Transverse colon (tissue), 4 donors: Measurements from ENCODE around the gene SIRPB2. TPM values are rescaled to one million over a fixed set of nuclear protein-coding genes. Genes with fewer than 3 reads are reported as not detected.

ENCODE experiments used
- DNase-seq: peaks from one replicate; pipeline ENCODE4 v3.0.0-alpha.2; 2019
- H3K27ac ChIP-seq, 4 donors: fragments of 200-600 bp; sonication (generic); 2 replicates each; pipeline ENCODE4 v1.5.1; 2016 to 2018; ENCODE audit warnings: inconsistent platforms in 4 of 4
- H3K27me3 ChIP-seq: fragments of 200-600 bp; sonication (generic); 2 replicates; pipeline ENCODE4 v1.5.1; 2017; ENCODE audit warnings: inconsistent platforms
- H3K36me3 ChIP-seq, 4 donors: fragments of 200-600 bp; sonication (generic); 2 replicates each; pipeline ENCODE4 v1.5.1; 2017 to 2019; ENCODE audit warnings: inconsistent platforms in 4 of 4
- H3K4me1 ChIP-seq, 4 donors: fragments of 200-600 bp; sonication (generic); 2 replicates each; pipeline ENCODE4 v1.5.1; 2017 to 2020; ENCODE audit warnings: inconsistent platforms in 4 of 4
- H3K4me3 ChIP-seq, 4 donors: fragments of 200-600 bp; sonication (generic); 1 replicate in 1 of 4; 2 replicates in 3 of 4; pipeline versions ENCODE4 v1.5.1 to v1.6.1; 2017 to 2019; ENCODE audit warnings: inconsistent platforms in 4 of 4
- H3K9me3 ChIP-seq, 2 donors: fragments of 200-600 bp; sonication (generic); 2 replicates each; pipeline ENCODE4 v1.5.1; 2017 to 2019; ENCODE audit warnings: inconsistent platforms in 2 of 2
- EP300 ChIP-seq: sonication (generic); formaldehyde crosslinking; IDR thresholded peaks from one replicate; pipeline ENCODE4 v1.6.1; 2017; ENCODE audit warnings: antibody characterized with exemption, low read depth
- POLR2A ChIP-seq: fragments of 450-650 bp; IDR thresholded peaks from one replicate; pipeline ENCODE4 v1.6.1; 2016; ENCODE audit warnings: antibody characterized with exemption, mild to moderate bottlenecking, moderate library complexity
- POLR2AphosphoS5 ChIP-seq, 3 donors: sonication (generic); formaldehyde crosslinking; IDR thresholded peaks; one replicate each; pipeline ENCODE4 v1.6.1; 2016; ENCODE audit warnings: antibody characterized with exemption in 3 of 3
- WGBS, 2 donors: methylation state at CpG; one replicate each; pipeline ENCODE4 v1.1.5; 2018; ENCODE audit warnings: low coverage in 1 of 2; 5-methylcytosine and 5-hydroxymethylcytosine counted together
- in situ Hi-C, 4 donors: fragments of 200-750 bp; cut with MboI; loops; one replicate each; pipeline versions ENCODE4 v1.15.0 to v1.15.1; 2017; ENCODE audit warnings: low sequenced_read_pairs in 3 of 4, low pct_ligation_motif_present in 1 of 4, low pct_unique_long_range_greater_than_20kb in 1 of 4
- intact Hi-C: fragments of 100-400 bp; cut with DNase I; formaldehyde crosslinking; loops from one replicate; pipeline ENCODE4 v1.15.1; 2023; ENCODE audit warnings: low total_unique reads
- total RNA-seq, 4 donors: library from RNA; depleted of rRNA; stranded (reverse); fragments of >200 nt; gene quantifications; one replicate each; pipeline ENCODE4 v1.1.0, GENCODE V29; 2016
- TF ChIP-seq, protein P1 (sequence below), 5 experiments: fragments of 200-600 bp in 3 of 5; fragments of 450-650 bp in 2 of 5; sonication (generic) in 3 of 5; IDR thresholded peaks; 1 replicate in 2 of 5; 2 replicates in 3 of 5; pipeline ENCODE4 v1.5.1; 2016 to 2017; ENCODE audit warnings: antibody characterized with exemption in 5 of 5, inconsistent platforms in 3 of 5, mild to moderate bottlenecking in 2 of 5, moderate library complexity in 1 of 5

SIRPB2 gene
- total RNA-seq, 4 donors from 2014 or later, result 3.7 to 3.8 TPM; not detected in 2

DNA sequence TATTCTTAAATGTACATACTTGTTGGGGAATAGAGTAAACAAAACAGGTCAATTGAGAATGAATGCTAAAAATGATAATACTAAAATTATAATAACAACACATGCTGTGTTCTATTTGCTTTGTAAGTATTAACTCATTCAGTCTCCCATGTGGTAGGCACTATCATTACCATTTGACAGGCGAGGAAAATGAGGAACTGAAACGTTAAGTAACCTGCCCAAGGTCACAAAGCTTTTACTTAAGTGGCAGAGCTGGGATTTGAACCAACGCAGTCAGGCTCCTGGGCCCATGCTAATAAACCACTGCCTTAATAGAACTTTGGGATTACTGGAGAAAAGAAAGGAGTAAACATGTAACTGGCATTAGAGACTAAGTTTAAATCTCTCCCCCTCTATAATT is 28.4 kb downstream of the SIRPB2 start:
- TF ChIP-seq EP300, result no peak
- no peak for TF ChIP-seq POLR2AphosphoS5 (IDR thresholded peaks at IDR 0.05)
- no peak for TF ChIP-seq POLR2A
- TF ChIP-seq, protein P1, sequence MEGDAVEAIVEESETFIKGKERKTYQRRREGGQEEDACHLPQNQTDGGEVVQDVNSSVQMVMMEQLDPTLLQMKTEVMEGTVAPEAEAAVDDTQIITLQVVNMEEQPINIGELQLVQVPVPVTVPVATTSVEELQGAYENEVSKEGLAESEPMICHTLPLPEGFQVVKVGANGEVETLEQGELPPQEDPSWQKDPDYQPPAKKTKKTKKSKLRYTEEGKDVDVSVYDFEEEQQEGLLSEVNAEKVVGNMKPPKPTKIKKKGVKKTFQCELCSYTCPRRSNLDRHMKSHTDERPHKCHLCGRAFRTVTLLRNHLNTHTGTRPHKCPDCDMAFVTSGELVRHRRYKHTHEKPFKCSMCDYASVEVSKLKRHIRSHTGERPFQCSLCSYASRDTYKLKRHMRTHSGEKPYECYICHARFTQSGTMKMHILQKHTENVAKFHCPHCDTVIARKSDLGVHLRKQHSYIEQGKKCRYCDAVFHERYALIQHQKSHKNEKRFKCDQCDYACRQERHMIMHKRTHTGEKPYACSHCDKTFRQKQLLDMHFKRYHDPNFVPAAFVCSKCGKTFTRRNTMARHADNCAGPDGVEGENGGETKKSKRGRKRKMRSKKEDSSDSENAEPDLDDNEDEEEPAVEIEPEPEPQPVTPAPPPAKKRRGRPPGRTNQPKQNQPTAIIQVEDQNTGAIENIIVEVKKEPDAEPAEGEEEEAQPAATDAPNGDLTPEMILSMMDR (IDR thresholded peaks at IDR 0.05), result no peak
- H3K27me3 ChIP-seq, result no peaks in the 10 kb centered on the region
- WGBS, 2 donors, result 36 to 68% methylated on average over 2 to 3 of the region's 3 CpGs
- no peak for DNase-seq
- peaks cover 11 to 33% (median 16%) of the 10 kb centered on the region in 4 donors for H3K4me1 ChIP-seq
- H3K4me3 ChIP-seq, result no peak overlapping the region
- intact Hi-C loops (loop anchor here (10.0 kb wide), 1 partner anchor 148 kb away; no protein-coding TSS in a partner anchor), in situ Hi-C loops (loop anchor here in 3 of 4 donors (25.0 kb wide), 2 partner anchors 326 to 351 kb away; partner anchors contain the start of gene PSMF1 (in 2 of the 3))
- H3K9me3 ChIP-seq, result no peaks in the 10 kb centered on the region
- H3K27ac ChIP-seq, result no peak overlapping the region
- peaks cover 0 to 6% (median 2%) of the 10 kb centered on the region in 4 donors for H3K36me3 ChIP-seq

DNA sequence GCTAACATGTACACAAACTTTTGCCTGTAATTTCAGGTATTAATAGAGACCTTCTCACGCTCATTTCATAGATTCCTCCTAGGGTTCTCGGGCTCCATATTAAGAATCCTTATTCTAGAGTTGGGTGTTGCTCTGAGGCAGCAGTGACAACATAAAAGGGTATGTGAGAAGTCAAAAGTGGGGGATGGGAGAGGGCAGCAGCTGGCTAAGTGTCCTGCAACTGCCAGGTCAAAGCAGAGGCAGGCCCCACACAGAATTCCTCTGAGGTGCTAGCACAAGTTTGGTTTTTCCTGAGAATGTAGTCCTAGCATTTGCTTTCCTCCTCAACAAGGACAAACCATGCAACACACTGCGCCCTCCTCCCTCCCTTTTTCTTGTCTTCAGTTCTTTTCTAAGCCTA is 29.2 kb downstream of the SIRPB2 start:
- no peak overlapping the region for H3K4me3 ChIP-seq
- intact Hi-C loops (loop anchor here (10.0 kb wide), 1 partner anchor 147 kb away; no protein-coding TSS in a partner anchor), in situ Hi-C loops (loop anchor here in 3 of 4 donors (25.0 kb wide), 2 partner anchors 325 to 350 kb away; partner anchors contain the start of gene PSMF1 (in 2 of the 3))
- H3K4me1 ChIP-seq, result peaks cover 11 to 27% (median 13%) of the 10 kb centered on the region in 4 donors
- peaks cover 0 to 9% (median 2%) of the 10 kb centered on the region in 4 donors for H3K36me3 ChIP-seq
- WGBS, 2 donors, result 93 to 100% methylated on average over 1 to 3 of the region's 3 CpGs
- H3K27ac ChIP-seq, result no peak overlapping the region
- TF ChIP-seq EP300 (no peak), POLR2AphosphoS5 (IDR thresholded peaks at IDR 0.05) (no peak), POLR2A (no peak)
- TF ChIP-seq, protein P1 (IDR thresholded peaks at IDR 0.05), result no peak
- DNase-seq, result no peak
- H3K9me3 ChIP-seq, result no peaks in the 10 kb centered on the region
- H3K27me3 ChIP-seq, result no peaks in the 10 kb centered on the region

DNA sequence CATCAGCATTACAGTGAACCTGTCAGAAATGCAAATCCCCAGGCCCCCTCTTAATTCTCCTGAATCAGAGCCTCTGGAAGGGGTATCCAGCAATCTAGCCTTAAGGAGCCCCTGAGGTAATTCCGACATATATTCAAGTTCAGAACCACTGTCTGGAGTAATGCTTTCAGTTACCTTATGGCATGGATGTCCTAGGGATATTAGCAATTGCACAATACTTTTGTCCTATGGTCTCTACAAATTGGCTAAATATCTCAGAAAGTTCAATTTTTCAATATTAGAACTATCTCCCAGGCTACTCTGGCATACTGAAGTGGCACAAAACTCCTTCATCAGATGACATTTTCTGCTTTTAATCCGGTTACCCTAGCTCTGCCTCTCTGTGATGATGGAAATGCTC is 30.9 kb downstream of the SIRPB2 start:
- intact Hi-C loops, result loop anchor here (10.0 kb wide), 1 partner anchor 145 kb away; no protein-coding TSS in a partner anchor
- WGBS, 2 donors, result 95 to 100% methylated on average over 1 to 2 of the region's 2 CpGs
- DNase-seq, result no peak

DNA sequence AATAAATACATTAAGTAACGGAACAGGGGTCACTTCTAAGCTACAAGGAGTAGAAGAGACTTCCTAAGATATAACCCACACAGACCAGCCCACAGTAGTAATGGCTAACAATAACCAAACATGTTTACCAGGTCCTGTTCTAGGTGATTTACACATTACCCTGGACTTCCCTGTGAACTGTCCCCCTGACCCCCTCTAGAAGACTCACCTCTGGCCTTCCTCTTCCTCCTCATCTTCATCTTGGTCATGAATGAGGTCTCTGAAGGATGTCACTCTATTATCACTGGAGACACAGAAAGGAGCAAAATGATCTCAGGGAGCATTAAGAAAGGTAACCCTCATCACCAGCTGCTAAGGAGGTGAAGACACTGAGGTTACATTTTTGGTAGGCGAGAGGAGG is 33.2 kb downstream of the SIRPB2 start:
- peaks cover 0 to 43% (median 10%) of the 10 kb centered on the region in 4 donors for H3K36me3 ChIP-seq
- in situ Hi-C loops, result loop anchor here in 3 of 4 donors (25.0 kb wide), 2 partner anchors 321 to 346 kb away; partner anchors contain the start of gene PSMF1 (in 2 of the 3)

More for the DNA sequence above, 30.9 kb downstream of the SIRPB2 start:
- no peaks in the 10 kb centered on the region for H3K27me3 ChIP-seq
- no peaks in the 10 kb centered on the region for H3K9me3 ChIP-seq
- in situ Hi-C loops, result loop anchor here in 3 of 4 donors (25.0 kb wide), 2 partner anchors 323 to 348 kb away; partner anchors contain the start of gene PSMF1 (in 2 of the 3)
- H3K27ac ChIP-seq, result no peak overlapping the region
- TF ChIP-seq, protein P1 (IDR thresholded peaks at IDR 0.05), result no peak
- TF ChIP-seq EP300, result no peak
- TF ChIP-seq POLR2AphosphoS5 (IDR thresholded peaks at IDR 0.05), result no peak
- TF ChIP-seq POLR2A, result no peak
- peaks cover 0 to 23% (median 2%) of the 10 kb centered on the region in 4 donors for H3K36me3 ChIP-seq
- peaks cover 3 to 17% (median 5%) of the 10 kb centered on the region in 4 donors for H3K4me1 ChIP-seq
- no peak overlapping the region for H3K4me3 ChIP-seq

More for the DNA sequence above, 33.2 kb downstream of the SIRPB2 start:
- H3K27ac ChIP-seq, result no peak overlapping the region
- TF ChIP-seq POLR2A, result no peak
- no peak for TF ChIP-seq EP300
- intact Hi-C loops, result no loop called here
- H3K9me3 ChIP-seq, result no peaks in the 10 kb centered on the region
- H3K4me1 ChIP-seq, result no peaks in the 10 kb centered on the region
- no peak overlapping the region for H3K4me3 ChIP-seq
- 99 to 100% methylated on average over 1 to 2 of the region's 2 CpGs for WGBS, 2 donors
- DNase-seq, result no peak
- no peaks in the 10 kb centered on the region for H3K27me3 ChIP-seq
